Naive thymus-derived CD8-positive, alpha-beta T cell (primary cell): ENCODE measurements around the gene JADE1. TPM values are rescaled to one million over a fixed set of nuclear protein-coding genes. Genes with fewer than 3 reads are reported as not detected.
A peak's percentile ranks its signal among the peaks of the same experiment; 100 is the strongest.

Experiments
- ATAC-seq, 2 donors: fragments of 150-1000 bp; cut with Tn5 transposase in 1 of 2; sonication (Bioruptor Pico), chemical (Tn5 transposase) in 1 of 2; 1 replicate in 1 of 2; 2 replicates in 1 of 2; pipeline ENCODE4 v1.10.0; 2021; ENCODE audit warnings: mild to moderate bottlenecking in 2 of 2, moderate library complexity in 2 of 2
- POLR2A ChIA-PET: fragments of 350-600 bp; sonication (Branson Sonifier 250); formaldehyde crosslinking; loops from one replicate; lab custom pipeline; 2021; ENCODE audit warnings: antibody characterized with exemption; lab: Charles Lee
- DNase-seq, 10 donors: peaks; one replicate each; pipeline versions ENCODE4 v3.0.0 to v3.0.0-alpha.2; 2020 to 2022
- H3K27ac Mint-ChIP-seq, 10 donors: one replicate each; pipeline ENCODE4 v1.8.0; 2020 to 2022; ENCODE audit warnings: mild to moderate bottlenecking in 10 of 10, mixed read lengths in 10 of 10, moderate library complexity in 4 of 10, inconsistent platforms in 1 of 10
- H3K27me3 Mint-ChIP-seq, 5 donors: one replicate each; pipeline ENCODE4 v1.8.0; 2021 to 2022; ENCODE audit warnings: mixed read lengths in 5 of 5
- H3K36me3 Mint-ChIP-seq, 3 donors: one replicate each; pipeline ENCODE4 v1.8.0; 2020 to 2022; ENCODE audit warnings: mixed read lengths in 3 of 3, mild to moderate bottlenecking in 2 of 3, inconsistent platforms in 1 of 3
- H3K4me1 Mint-ChIP-seq, 4 donors: one replicate each; pipeline ENCODE4 v1.8.0; 2021 to 2022; ENCODE audit warnings: mixed read lengths in 4 of 4
- H3K4me3 Mint-ChIP-seq, 10 donors: one replicate each; pipeline ENCODE4 v1.8.0; 2020 to 2022; ENCODE audit warnings: mild to moderate bottlenecking in 10 of 10, mixed read lengths in 10 of 10, moderate library complexity in 6 of 10, inconsistent platforms in 1 of 10
- H3K9me3 Mint-ChIP-seq, 9 donors: one replicate each; pipeline ENCODE4 v1.8.0; 2020 to 2022; ENCODE audit warnings: mixed read lengths in 9 of 9, mild to moderate bottlenecking in 3 of 9, inconsistent platforms in 1 of 9, moderate library complexity in 1 of 9
- polyA plus RNA-seq, 3 donors: library from polyadenylated mRNA; unstranded; fragments of 300-500 nt; fragmentation: Illumina TruSeq; gene quantifications; one replicate each; pipeline ENCODE4 v1.2.3, GENCODE V29; 2021
- total RNA-seq, 8 experiments: library from RNA in 2 of 8; stranded (reverse) in 2 of 8; gene quantifications; one replicate each; pipeline ENCODE4 v1.2.3 and lab custom pipeline; 2021 to 2026

JADE1 gene
- total and polyA plus RNA-seq, 5 experiments from 2014 or later: 45.8 to 65.7 (median 52.8) TPM

- Mint-ChIP-seq H3K4me1 (peaks cover 37 to 78% (median 76%) of the 10 kb centered on the region in 4 donors), H3K27me3 (no peaks in the 10 kb centered on the region), H3K9me3 (peaks cover 0 to 2% (median 0%) of the 10 kb centered on the region in 9 donors), H3K4me3 (peak overlapping the region in 1 of 10 donors; percentile 12), H3K27ac (peak overlapping the region in 6 of 10 donors; percentile 3 to 73 (median 51)), H3K36me3 (peaks cover 10 to 73% (median 27%) of the 10 kb centered on the region in 3 donors)
- DNase-seq: no peak
- POLR2A ChIA-PET: interaction anchor here (0.7 kb wide), 1 partner anchor 19 kb away, joined by 3 read pairs; no protein-coding TSS in a partner anchor
- no peak for ATAC-seq
Observed at GRCh38 chr4:128831531-128832242, 22.2 kb downstream of the JADE1 start.

GRCh38 chr4:128832243-128832625, 22.7 kb downstream of the JADE1 start:
- peaks cover 35 to 78% (median 76%) of the 10 kb centered on the region in 4 donors for H3K4me1 Mint-ChIP-seq
- no peak for DNase-seq
- peaks cover 0 to 2% (median 0%) of the 10 kb centered on the region in 9 donors for H3K9me3 Mint-ChIP-seq
- H3K27me3 Mint-ChIP-seq: no peaks in the 10 kb centered on the region
- peaks cover 7 to 73% (median 27%) of the 10 kb centered on the region in 3 donors for H3K36me3 Mint-ChIP-seq
- no peak for ATAC-seq
- POLR2A ChIA-PET: interaction anchor here (0.7 kb wide), 1 partner anchor 20 kb away, joined by 3 read pairs; no protein-coding TSS in a partner anchor
- H3K27ac Mint-ChIP-seq: peak overlapping the region in 8 of 10 donors; percentile 3 to 73 (median 22)
- no peak overlapping the region for H3K4me3 Mint-ChIP-seq

GRCh38 chr4:128835498-128836222, 26.2 kb downstream of the JADE1 start:
- ATAC-seq (no peak), DNase-seq (no peak)
- Mint-ChIP-seq H3K27me3 (no peaks in the 10 kb centered on the region), H3K36me3 (peaks cover 0 to 60% (median 9%) of the 10 kb centered on the region in 3 donors), H3K27ac (peak overlapping the region in 3 of 10 donors; percentile 27 to 41 (median 32)), H3K9me3 (no peaks in the 10 kb centered on the region), H3K4me1 (peaks cover 40 to 77% (median 76%) of the 10 kb centered on the region in 4 donors), H3K4me3 (no peak overlapping the region)
- POLR2A ChIA-PET: interaction anchor here (0.7 kb wide), 1 partner anchor 95 kb away, joined by 3 read pairs; no protein-coding TSS in a partner anchor

- Mint-ChIP-seq H3K9me3 (no peaks in the 10 kb centered on the region), H3K27me3 (no peaks in the 10 kb centered on the region), H3K4me1 (peaks cover 44 to 74% (median 73%) of the 10 kb centered on the region in 4 donors), H3K27ac (peak overlapping the region in 8 of 10 donors; percentile 2 to 48 (median 8)), H3K4me3 (no peak overlapping the region), H3K36me3 (peaks cover 0 to 56% (median 12%) of the 10 kb centered on the region in 3 donors)
- POLR2A ChIA-PET: no interaction called here
- no peak for DNase-seq
- no peak for ATAC-seq
Observed at GRCh38 chr4:128837198-128837597, 27.7 kb downstream of the JADE1 start.

- DNase-seq (no peak), ATAC-seq (no peak)
- Mint-ChIP-seq H3K36me3 (peaks cover 0 to 56% (median 11%) of the 10 kb centered on the region in 3 donors), H3K27ac (peak overlapping the region in 7 of 10 donors; percentile 2 to 32 (median 9)), H3K4me3 (no peak overlapping the region), H3K27me3 (no peaks in the 10 kb centered on the region), H3K4me1 (peaks cover 43 to 73% (median 70%) of the 10 kb centered on the region in 4 donors), H3K9me3 (no peaks in the 10 kb centered on the region)
- POLR2A ChIA-PET: no interaction called here
Observed at GRCh38 chr4:128837679-128838078, 28.2 kb downstream of the JADE1 start.

GRCh38 chr4:128840711-128841318, 31.3 kb downstream of the JADE1 start:
- no peak for DNase-seq
- peak overlapping the region; percentile 38 to 90 (median 72) for H3K27ac Mint-ChIP-seq
- no peaks in the 10 kb centered on the region for H3K27me3 Mint-ChIP-seq
- peaks cover 4 to 64% (median 5%) of the 10 kb centered on the region in 3 donors for H3K36me3 Mint-ChIP-seq
- H3K4me3 Mint-ChIP-seq: peak overlapping the region in 2 of 10 donors; percentile 6 to 28
- POLR2A ChIA-PET: no interaction called here
- H3K4me1 Mint-ChIP-seq: peaks cover 39 to 76% (median 59%) of the 10 kb centered on the region in 4 donors
- ATAC-seq: peak; percentile 32 to 39
- no peaks in the 10 kb centered on the region for H3K9me3 Mint-ChIP-seq

- Mint-ChIP-seq H3K4me3 (peak overlapping the region in 2 of 10 donors; percentile 6 to 22), H3K4me1 (peaks cover 38 to 71% (median 56%) of the 10 kb centered on the region in 4 donors), H3K27ac (peak overlapping the region; percentile 29 to 90 (median 64)), H3K27me3 (no peaks in the 10 kb centered on the region), H3K36me3 (peaks cover 4 to 69% (median 5%) of the 10 kb centered on the region in 3 donors), H3K9me3 (no peaks in the 10 kb centered on the region)
- POLR2A ChIA-PET: no interaction called here
- DNase-seq (no peak), ATAC-seq (no peak)
Observed at GRCh38 chr4:128841402-128841801, 31.9 kb downstream of the JADE1 start.

- H3K4me3 Mint-ChIP-seq: no peak overlapping the region
Observed at GRCh38 chr4:128844931-128845330, 35.4 kb downstream of the JADE1 start.

GRCh38 chr4:128846063-128846462, 36.6 kb downstream of the JADE1 start:
- no peaks in the 10 kb centered on the region for H3K9me3 Mint-ChIP-seq
- peak overlapping the region in 4 of 10 donors; percentile 49 to 73 (median 59) for H3K27ac Mint-ChIP-seq
- no peak overlapping the region for H3K4me3 Mint-ChIP-seq
- H3K27me3 Mint-ChIP-seq: no peaks in the 10 kb centered on the region
- DNase-seq (no peak), ATAC-seq (no peak)
- H3K36me3 Mint-ChIP-seq: peaks cover 5 to 97% (median 18%) of the 10 kb centered on the region in 3 donors
- POLR2A ChIA-PET: no interaction called here
- H3K4me1 Mint-ChIP-seq: peaks cover 9 to 29% (median 27%) of the 10 kb centered on the region in 4 donors

More at GRCh38 chr4:128844931-128845330, 35.4 kb downstream of the JADE1 start:
- DNase-seq (no peak), ATAC-seq (no peak)
- Mint-ChIP-seq H3K9me3 (no peaks in the 10 kb centered on the region), H3K27ac (peak overlapping the region in 5 of 10 donors; percentile 3 to 73 (median 8)), H3K27me3 (no peaks in the 10 kb centered on the region), H3K4me1 (peaks cover 20 to 40% (median 33%) of the 10 kb centered on the region in 4 donors), H3K36me3 (peaks cover 5 to 92% (median 15%) of the 10 kb centered on the region in 3 donors)
- POLR2A ChIA-PET: interaction anchor here (0.8 kb wide), 1 partner anchor 11 kb away, joined by 3 read pairs; no protein-coding TSS in a partner anchor

- no peak for ATAC-seq
- H3K4me3 Mint-ChIP-seq: no peak overlapping the region
- POLR2A ChIA-PET: no interaction called here
- no peaks in the 10 kb centered on the region for H3K27me3 Mint-ChIP-seq
- no peak for DNase-seq
- no peaks in the 10 kb centered on the region for H3K9me3 Mint-ChIP-seq
- peaks cover 5 to 98% (median 15%) of the 10 kb centered on the region in 3 donors for H3K36me3 Mint-ChIP-seq
- H3K4me1 Mint-ChIP-seq: peaks cover 4 to 24% (median 20%) of the 10 kb centered on the region in 4 donors
- H3K27ac Mint-ChIP-seq: peak overlapping the region in 8 of 10 donors; percentile 34 to 89 (median 60)
Observed at GRCh38 chr4:128847082-128847724, 37.7 kb downstream of the JADE1 start.

- no peaks in the 10 kb centered on the region for H3K27me3 Mint-ChIP-seq
- peaks cover 6 to 22% (median 18%) of the 10 kb centered on the region in 4 donors for H3K4me1 Mint-ChIP-seq
- no peaks in the 10 kb centered on the region for H3K9me3 Mint-ChIP-seq
- POLR2A ChIA-PET: interaction anchor here (0.6 kb wide), 1 partner anchor 43 kb away, joined by 3 read pairs; no protein-coding TSS in a partner anchor
- ATAC-seq (no peak), DNase-seq (no peak)
- H3K36me3 Mint-ChIP-seq: peaks cover 3 to 98% (median 15%) of the 10 kb centered on the region in 3 donors
- peak overlapping the region in 7 of 10 donors; percentile 48 to 76 (median 63) for H3K27ac Mint-ChIP-seq
- no peak overlapping the region for H3K4me3 Mint-ChIP-seq
Observed at GRCh38 chr4:128848461-128848860, 39.0 kb downstream of the JADE1 start.
